ENCODE data around the gene ICOSLG.
"Not testable (repeated sequence)": the region's sequence is repeated elsewhere in the genome, so short reads cannot be mapped to it uniquely, and the experiment has no call there.

The ICOSLG gene, protein sequence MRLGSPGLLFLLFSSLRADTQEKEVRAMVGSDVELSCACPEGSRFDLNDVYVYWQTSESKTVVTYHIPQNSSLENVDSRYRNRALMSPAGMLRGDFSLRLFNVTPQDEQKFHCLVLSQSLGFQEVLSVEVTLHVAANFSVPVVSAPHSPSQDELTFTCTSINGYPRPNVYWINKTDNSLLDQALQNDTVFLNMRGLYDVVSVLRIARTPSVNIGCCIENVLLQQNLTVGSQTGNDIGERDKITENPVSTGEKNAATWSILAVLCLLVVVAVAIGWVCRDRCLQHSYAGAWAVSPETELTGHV

GRCh38 chr21:44240842-44241241, at the start of gene ICOSLG:
ICOSLG (minus strand) TSS chr21:44240943; CDS start chr21:44240817, 126 bp downstream.
- not testable (repeated sequence) for DNase-seq

- DNase-seq = no peak
Observed at GRCh38 chr21:44289381-44290010, 48.8 kb upstream of the ICOSLG start.

DNA sequence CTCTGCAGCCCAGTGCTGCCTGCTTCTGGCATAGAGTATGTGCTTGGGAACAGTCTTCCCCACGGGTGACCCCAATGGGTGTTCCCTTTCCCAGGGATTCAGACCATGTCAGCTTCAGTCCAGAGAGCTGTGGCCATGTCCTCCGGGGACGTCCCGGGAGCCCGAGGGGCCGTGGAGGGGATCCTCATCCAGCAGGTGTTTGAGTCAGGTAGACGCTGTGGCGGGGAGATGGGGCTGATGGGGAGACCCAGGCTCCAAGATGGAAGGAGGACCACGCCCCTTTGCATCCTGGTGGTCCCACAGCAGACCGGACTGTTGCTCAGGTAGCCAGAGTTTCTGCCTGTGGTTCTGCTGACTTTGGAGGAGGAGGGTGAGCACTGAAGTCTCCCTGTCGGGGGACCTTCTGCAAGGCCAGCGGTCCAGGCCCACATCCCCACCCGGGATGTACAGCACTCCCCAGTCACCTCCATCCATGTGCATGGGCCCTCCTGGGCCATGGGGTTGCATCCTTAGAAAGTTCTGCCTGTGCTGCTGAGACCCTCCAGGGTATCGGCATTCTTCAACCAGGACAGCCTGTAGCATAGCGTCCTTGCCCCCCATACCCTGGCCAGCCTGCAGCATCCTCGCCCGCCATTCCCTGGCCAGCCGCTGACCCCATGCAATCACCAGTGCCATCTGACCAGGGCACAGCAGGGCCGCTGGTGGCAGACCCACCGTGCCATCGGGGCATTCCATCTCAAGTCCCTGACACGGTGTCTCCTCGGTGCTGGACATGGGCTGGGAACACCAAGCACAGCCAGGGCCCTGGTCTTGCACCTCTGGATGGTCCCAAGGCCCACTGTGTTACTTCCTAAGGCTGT, 47.7 kb upstream of the ICOSLG start:
- DNase-seq = no peak

GRCh38 chr21:44286716-44287632, 46.2 kb upstream of the ICOSLG start:
- DNase-seq = no peak

- DNase-seq = no peak
Observed at GRCh38 chr21:44286086-44286715, 45.5 kb upstream of the ICOSLG start.

GRCh38 chr21:44285138-44285992, 44.6 kb upstream of the ICOSLG start, which contains the start of gene AIRE:
AIRE (plus strand) TSS chr21:44285876; CDS start chr21:44286007, 131 bp downstream.
- DNase-seq = no peak

DNA sequence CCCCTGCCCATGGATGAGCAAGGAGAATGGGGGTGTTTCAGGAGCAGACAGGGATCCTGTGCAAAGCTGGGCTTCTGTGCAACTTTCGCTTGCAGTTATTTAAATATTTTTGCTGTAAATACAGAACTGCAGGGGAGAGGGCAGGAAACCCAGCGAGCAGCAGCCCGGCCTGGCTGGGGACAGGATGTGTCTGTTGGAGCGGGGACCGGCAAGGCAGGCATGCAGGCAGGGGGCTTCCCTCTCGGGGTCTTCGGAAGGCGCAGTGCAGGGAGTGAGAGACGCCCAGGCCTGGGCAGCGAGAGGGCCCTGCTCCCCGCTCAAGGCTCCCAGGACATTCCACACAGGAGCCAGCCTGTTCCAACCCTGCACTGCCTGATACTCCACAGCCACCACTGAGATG, 43.2 kb upstream of the ICOSLG start:
- no peak for DNase-seq

DNA sequence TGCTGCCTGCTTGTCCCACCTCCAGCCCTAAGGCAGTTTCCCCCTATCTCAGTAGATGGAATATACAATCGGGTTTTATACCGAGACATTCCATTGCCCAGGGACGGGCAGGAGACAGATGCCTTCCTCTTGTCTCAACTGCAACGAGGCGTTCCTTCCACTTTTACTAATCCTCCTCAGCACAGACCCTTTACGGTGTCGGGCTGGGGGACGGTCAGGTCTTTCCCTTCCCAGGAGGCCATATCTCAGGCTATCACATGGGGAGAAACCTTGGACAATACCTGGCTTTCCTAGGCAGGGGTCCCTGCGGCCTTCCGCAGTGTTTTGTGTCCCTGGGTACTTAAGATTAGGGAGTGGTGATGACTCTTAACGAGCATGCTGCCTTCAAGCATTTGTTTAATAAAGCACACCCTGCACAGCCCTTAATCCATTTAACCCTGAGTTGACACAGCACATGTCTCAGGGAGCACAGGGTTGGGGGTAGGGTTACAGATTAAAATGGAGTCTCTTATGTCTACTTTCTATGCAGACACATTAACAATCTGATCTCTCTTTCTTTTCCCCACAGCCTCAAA, 42.6 kb upstream of the ICOSLG start:
- not testable (repeated sequence) for DNase-seq

DNA sequence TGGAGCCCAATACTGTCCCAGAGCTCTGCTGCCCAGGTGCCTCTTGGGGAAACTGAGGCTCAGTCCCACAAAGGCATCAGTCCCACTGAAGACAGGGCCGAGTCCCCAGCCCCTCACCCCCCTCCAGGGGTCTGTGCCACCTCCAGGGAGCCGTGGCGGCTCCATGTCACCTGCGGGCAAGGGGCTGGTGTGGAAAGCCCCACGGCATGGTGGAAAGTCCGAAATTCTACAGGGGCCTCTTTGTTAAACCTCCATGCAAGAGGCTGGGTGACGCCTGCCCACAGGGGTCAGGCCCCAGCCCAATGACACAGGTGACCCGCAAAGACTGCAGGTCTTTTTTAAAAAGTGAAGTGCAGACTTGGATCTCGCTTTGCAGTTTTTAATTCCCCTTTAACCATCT, 41.6 kb upstream of the ICOSLG start:
- no peak for DNase-seq

DNA sequence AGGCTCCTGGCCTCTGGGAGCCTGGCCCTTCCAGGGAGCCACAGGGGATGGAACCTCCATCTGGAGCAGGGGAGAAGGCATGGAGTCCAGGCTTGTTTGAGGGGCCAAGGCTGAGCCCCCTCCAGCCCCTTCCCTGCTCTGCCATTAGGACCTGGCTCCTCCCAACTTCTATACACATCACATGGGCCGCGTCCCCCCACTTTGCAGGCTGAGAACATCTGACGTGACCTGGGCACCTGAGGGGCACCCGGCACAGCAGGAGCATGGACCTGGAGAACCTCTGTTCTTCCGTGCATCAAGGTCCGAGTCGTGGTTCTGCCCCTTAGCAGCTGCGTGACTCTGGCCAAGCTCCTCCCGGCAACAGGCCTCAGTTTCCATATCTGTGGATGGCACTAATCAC, 41.1 kb upstream of the ICOSLG start:
- DNase-seq = no peak

DNA sequence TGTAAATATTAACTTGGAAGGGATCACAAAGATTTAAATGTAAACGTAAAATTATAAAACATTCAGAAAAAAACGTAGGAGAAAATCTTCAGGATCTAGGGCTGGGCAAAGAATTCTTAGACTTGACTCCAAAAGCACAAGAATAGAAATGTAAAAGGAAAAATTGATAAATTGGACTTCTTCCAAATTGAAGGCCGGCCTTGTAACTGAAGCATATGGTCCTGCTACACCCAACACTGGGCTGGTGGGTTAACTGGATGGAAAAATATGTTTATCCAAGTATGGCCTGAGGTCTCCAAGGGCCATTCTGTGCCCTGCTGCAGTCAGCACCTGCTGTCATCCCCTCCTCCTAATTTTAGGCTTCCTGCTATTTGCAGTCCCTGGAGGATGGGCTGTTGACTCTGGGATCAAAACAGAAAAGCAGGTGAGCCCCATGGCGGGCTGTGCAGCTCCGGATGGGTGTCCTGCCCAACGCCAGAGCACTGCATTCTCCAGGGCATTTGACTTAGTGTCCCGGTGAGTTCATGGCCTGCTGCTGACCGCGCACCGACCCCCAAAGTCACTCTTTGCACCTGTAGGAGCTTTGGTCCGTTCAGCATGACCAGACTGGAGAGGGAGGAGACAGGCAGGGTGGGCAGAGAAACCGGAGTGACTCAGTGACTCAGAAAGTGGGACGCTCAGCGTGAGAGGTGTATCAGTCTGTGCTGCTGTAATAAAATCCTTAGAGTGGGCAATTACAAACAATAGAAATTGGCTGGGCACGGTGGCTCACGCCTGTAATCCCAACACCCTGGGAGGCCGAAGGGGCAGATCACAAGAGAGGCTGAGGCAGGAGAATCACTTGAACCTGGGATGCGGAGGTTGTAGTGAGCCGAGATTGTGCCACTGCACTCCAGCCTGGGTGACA, 38.9 kb upstream of the ICOSLG start:
- DNase-seq = no peak

- no peak for DNase-seq
Observed at GRCh38 chr21:44275041-44275440, 34.3 kb upstream of the ICOSLG start.

DNA sequence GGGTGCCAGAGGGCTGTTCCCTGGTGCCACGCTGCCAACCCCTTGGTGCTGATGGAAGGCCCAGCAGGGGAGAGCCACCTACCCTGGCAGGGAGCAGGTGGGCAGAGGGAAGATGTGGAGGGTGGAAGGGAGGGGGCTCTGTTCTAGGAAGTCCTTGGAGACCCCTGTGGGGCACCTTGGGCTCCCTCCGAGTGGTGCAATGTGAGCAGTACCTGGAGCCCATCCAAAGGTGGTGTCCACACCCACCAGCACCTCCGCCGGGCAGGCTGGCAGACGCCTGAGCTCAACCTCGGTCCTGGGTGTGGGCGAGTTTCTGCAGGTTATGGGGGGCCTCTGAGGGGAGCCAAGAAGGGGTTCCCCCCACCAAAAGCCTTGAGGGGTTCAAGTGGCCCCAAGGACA, 32.3 kb upstream of the ICOSLG start:
- DNase-seq = no peak

- no peak for DNase-seq
Observed at GRCh38 chr21:44272284-44272858, 31.6 kb upstream of the ICOSLG start.

- no peak for DNase-seq
Observed at GRCh38 chr21:44271558-44272283, 31.0 kb upstream of the ICOSLG start.

DNA sequence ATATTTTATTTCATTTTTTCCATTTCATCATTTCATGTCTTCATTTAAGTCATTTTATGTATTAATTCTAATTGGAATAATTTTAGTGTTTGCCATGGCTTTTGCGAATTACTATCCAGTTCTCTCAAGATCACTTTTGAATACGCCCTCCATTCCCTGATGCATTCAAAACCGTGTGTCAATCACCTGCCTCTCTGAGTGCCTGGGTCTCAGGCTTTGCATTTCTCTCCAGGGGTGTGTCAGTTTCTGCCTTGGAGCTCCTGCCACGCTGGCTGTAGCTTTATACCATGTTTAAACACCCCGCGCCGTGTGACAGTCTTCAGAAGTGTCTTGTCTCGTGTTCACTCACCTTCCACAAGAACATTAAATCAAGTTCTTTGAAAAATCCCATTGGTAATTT, 28.3 kb upstream of the ICOSLG start:
- no peak for DNase-seq

- DNase-seq = no peak
Observed at GRCh38 chr21:44267655-44268142, 27.0 kb upstream of the ICOSLG start.

DNA sequence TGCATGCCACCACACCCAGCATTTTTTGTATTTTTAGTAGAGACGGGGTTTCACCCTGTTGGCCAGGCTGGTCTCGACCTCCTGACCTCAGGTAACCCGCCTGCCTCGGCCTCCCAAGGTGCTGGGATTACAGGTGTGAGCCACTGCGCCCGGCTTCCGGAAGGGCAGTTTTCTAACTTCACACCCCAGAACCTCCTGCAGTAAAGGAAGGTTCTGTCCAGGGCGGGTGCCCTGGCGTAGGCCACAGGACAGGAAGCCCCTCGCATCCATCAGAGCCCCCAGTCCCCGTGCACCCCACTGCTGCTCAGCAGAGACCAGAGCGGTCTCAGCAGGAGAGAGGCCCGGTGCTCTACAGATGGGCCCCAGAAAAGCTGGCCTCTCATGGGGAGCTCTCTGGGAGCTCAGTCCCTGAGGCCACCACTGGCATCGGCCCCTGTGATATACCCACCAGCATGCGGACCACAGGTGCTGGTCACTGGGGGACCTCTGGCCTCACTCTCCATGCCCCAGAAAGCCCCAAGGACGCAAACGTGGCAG, 25.1 kb upstream of the ICOSLG start:
- DNase-seq = no peak
